IMR-90 (cell line): ENCODE results near the gene TMEM214.

ENCODE experiments used
- CTCF ChIP-seq: conservative IDR thresholded peaks from 2 replicates; pipeline ENCODE4 v1.5.1; 2012; ENCODE audit warnings: mild to moderate bottlenecking, low read depth, low read length, improper control_type of control experiment
- SMC3 ChIP-seq: fragments of 150-350 bp; IDR thresholded peaks from 2 replicates; pipeline ENCODE4 v1.6.1; 2016; ENCODE audit warnings: low read depth, mild to moderate bottlenecking, antibody characterized with exemption, low read length, moderate library complexity
- USF2 ChIP-seq: fragments of 150-350 bp; IDR thresholded peaks from 2 replicates; pipeline ENCODE4 v1.6.1; 2017; ENCODE audit warnings: mild to moderate bottlenecking, antibody characterized with exemption, low read length, low read depth
- TF ChIP-seq, protein P1 (sequence below): fragments of 150-350 bp; IDR thresholded peaks from 2 replicates; pipeline ENCODE4 v1.6.1; 2016; ENCODE audit warnings: low read depth, mild to moderate bottlenecking, low read length, moderate library complexity, borderline replicate concordance

- TF ChIP-seq CTCF = no peak
- TF ChIP-seq SMC3 = no peak
- TF ChIP-seq, protein P1, sequence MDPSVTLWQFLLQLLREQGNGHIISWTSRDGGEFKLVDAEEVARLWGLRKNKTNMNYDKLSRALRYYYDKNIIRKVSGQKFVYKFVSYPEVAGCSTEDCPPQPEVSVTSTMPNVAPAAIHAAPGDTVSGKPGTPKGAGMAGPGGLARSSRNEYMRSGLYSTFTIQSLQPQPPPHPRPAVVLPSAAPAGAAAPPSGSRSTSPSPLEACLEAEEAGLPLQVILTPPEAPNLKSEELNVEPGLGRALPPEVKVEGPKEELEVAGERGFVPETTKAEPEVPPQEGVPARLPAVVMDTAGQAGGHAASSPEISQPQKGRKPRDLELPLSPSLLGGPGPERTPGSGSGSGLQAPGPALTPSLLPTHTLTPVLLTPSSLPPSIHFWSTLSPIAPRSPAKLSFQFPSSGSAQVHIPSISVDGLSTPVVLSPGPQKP = no peak
- TF ChIP-seq USF2 = no peak
Observed at GRCh38 chr2:27040282-27040681, 7.5 kb downstream of the TMEM214 start.
